Type B pancreatic cell (in vitro differentiated cells): ENCODE data around the gene DLX3. TPM values are rescaled to one million over a fixed set of nuclear protein-coding genes. Genes with fewer than 3 reads are reported as not detected.

Experiments
- DNase-seq: peaks from one replicate; pipeline ENCODE4 v3.0.0; 2021; ENCODE audit warnings: mixed read lengths; ENCODE audit not compliant: unreplicated experiment; ENCODE audit errors: extremely low spot score
- H3K27ac Mint-ChIP-seq: 2 replicates; pipeline ENCODE4 v1.8.0; 2021; ENCODE audit warnings: mild to moderate bottlenecking, mixed read lengths
- H3K27me3 Mint-ChIP-seq: 2 replicates; pipeline ENCODE4 v1.8.0; 2021; ENCODE audit warnings: mixed read lengths
- H3K36me3 Mint-ChIP-seq: 2 replicates; pipeline ENCODE4 v1.8.0; 2021; ENCODE audit warnings: mixed read lengths
- H3K4me1 Mint-ChIP-seq: one replicate; pipeline ENCODE4 v1.8.0; 2021; ENCODE audit warnings: mixed read lengths; ENCODE audit not compliant: unreplicated experiment
- H3K4me3 Mint-ChIP-seq: 2 replicates; pipeline ENCODE4 v1.8.0; 2021; ENCODE audit warnings: mild to moderate bottlenecking, mixed read lengths
- H3K9me3 Mint-ChIP-seq: 2 replicates; pipeline ENCODE4 v1.8.0; 2021; ENCODE audit warnings: mixed read lengths
- total RNA-seq: library from RNA; stranded (reverse); gene quantifications from 2 replicates; pipeline ENCODE4 v1.2.1, GENCODE V29; 2021; ENCODE audit warnings: low replicate concordance
- TF ChIP-seq, protein P1 (sequence below): fragments of 200-600 bp; sonication (generic); conservative IDR thresholded peaks from 2 replicates; pipeline ENCODE4 v1.5.0; 2021; ENCODE audit warnings: antibody characterized with exemption, mild to moderate bottlenecking

Gene DLX3
- total RNA-seq, 1 donor from 2014 or later: 15.9 TPM

DNA sequence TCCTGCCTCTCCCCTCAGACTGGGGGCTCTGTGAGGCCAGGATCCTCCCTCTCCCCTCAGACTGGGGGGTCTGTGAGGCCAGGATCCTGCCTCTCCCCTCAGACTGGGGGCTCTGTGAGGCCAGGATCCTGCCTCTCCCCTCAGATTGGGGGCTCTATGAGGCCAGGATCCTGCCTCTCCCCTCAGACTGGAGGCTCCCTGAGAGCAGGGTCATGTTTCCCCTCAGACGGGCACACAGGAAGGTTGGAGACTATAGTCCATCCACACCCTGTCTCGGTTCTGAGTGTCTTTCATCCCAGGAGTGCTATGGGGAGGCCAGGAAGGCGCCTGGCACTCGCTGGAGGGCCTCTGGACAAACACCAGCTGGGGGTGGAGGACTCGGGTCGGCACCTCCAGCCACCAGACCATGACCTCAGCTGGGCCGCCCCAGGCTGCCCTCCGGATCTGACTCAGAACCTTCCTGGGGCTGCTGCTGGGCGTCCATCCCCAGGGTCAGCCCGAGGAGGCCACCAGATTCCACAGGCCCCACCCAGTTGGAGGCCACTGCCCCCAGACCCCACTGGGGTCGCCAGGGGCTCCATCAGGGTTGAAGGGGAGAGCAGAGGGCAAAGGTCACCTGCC is 48.0 kb downstream of the DLX3 start:
- H3K27ac Mint-ChIP-seq: no peak overlapping the region
- H3K36me3 Mint-ChIP-seq: no peaks in the 10 kb centered on the region
- H3K4me1 Mint-ChIP-seq: peaks cover 7% of the 10 kb centered on the region
- no peaks in the 10 kb centered on the region for H3K9me3 Mint-ChIP-seq
- TF ChIP-seq, protein P1, sequence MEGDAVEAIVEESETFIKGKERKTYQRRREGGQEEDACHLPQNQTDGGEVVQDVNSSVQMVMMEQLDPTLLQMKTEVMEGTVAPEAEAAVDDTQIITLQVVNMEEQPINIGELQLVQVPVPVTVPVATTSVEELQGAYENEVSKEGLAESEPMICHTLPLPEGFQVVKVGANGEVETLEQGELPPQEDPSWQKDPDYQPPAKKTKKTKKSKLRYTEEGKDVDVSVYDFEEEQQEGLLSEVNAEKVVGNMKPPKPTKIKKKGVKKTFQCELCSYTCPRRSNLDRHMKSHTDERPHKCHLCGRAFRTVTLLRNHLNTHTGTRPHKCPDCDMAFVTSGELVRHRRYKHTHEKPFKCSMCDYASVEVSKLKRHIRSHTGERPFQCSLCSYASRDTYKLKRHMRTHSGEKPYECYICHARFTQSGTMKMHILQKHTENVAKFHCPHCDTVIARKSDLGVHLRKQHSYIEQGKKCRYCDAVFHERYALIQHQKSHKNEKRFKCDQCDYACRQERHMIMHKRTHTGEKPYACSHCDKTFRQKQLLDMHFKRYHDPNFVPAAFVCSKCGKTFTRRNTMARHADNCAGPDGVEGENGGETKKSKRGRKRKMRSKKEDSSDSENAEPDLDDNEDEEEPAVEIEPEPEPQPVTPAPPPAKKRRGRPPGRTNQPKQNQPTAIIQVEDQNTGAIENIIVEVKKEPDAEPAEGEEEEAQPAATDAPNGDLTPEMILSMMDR: no peak
- peaks cover 26% of the 10 kb centered on the region for H3K27me3 Mint-ChIP-seq
- DNase-seq: no peak
- H3K4me3 Mint-ChIP-seq: no peak overlapping the region

DNA sequence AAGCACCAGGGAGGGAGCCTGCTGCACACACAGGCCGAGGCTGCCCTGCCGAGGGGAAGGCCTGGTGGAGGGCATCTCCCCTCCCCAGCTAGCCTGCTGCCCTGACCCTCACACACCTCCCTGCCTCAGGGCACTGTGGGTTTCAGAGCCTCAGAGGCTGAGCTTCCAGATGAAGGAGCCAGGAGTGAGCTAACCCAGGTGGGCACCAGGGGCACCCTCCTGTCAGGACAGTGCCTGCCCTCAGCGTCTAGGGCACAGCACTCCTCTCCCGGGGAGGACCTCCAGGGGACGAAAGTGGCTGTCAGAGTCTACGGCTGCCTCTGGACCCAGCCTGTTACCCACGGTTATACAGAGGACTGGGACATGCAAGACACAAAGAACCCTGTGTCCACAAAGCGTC is 48.8 kb downstream of the DLX3 start:
- H3K4me1 Mint-ChIP-seq: peaks cover 7% of the 10 kb centered on the region
- H3K27ac Mint-ChIP-seq: no peak overlapping the region
- H3K9me3 Mint-ChIP-seq: no peaks in the 10 kb centered on the region
- TF ChIP-seq, protein P1: no peak
- no peak for DNase-seq
- peaks cover 29% of the 10 kb centered on the region for H3K27me3 Mint-ChIP-seq
- no peaks in the 10 kb centered on the region for H3K36me3 Mint-ChIP-seq
- no peak overlapping the region for H3K4me3 Mint-ChIP-seq

DNA sequence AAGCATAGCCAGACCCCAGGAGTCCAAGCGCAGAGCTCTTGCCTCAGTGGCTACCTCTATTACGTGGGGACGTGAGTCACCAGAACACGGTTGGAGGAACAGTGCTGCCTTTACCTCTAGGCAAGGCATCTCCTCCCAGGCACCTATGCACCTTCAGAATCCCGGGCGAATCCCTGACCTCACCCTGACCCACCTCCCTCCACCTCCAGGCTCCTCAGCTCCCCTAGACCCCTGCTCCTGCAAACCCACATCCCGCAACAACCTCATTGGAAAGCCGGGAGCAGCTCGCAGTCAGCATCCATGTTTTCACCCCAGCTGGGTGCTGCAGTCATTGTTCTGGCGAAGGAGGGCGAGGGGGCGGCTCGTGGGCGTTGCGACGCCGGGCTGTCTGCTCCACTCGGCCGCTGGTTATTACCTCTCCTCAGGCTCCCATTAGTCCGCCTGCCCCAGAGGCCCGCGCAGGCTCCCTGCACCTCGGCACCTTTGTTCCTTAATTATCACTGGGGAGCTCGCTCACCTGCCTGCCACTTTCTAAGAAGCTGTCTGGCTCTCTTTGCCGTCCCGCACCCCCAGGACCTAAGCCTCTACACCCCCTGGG is 50.7 kb downstream of the DLX3 start:
- H3K4me1 Mint-ChIP-seq: peaks cover 7% of the 10 kb centered on the region
- no peaks in the 10 kb centered on the region for H3K36me3 Mint-ChIP-seq
- no peak overlapping the region for H3K27ac Mint-ChIP-seq
- no peak for DNase-seq
- TF ChIP-seq, protein P1: no peak
- no peaks in the 10 kb centered on the region for H3K9me3 Mint-ChIP-seq
- H3K27me3 Mint-ChIP-seq: peaks cover 24% of the 10 kb centered on the region
- no peak overlapping the region for H3K4me3 Mint-ChIP-seq

DNA sequence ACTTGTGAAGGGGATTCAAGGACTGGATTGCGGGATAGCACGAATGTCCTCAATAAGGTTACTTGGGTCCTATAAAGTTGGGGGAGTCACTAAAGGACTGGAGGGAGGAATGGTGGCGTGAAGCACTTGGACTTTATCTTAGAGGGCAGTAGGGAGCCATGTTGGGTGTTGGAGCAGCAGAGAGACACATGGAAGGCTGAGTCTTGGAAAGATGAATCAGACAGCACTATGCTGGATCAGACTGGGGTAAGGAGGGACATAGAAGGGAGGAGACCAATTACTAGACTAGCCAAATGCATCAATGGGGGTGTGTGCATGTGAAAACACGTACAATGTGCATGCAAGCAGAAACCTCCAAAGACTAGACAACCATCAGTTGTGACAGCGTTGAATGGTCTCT is 52.1 kb downstream of the DLX3 start:
- H3K36me3 Mint-ChIP-seq: no peaks in the 10 kb centered on the region
- no peak overlapping the region for H3K27ac Mint-ChIP-seq
- DNase-seq: no peak
- TF ChIP-seq, protein P1: no peak
- no peaks in the 10 kb centered on the region for H3K9me3 Mint-ChIP-seq
- H3K4me3 Mint-ChIP-seq: no peak overlapping the region
- H3K4me1 Mint-ChIP-seq: peaks cover 7% of the 10 kb centered on the region
- peaks cover 27% of the 10 kb centered on the region for H3K27me3 Mint-ChIP-seq

DNA sequence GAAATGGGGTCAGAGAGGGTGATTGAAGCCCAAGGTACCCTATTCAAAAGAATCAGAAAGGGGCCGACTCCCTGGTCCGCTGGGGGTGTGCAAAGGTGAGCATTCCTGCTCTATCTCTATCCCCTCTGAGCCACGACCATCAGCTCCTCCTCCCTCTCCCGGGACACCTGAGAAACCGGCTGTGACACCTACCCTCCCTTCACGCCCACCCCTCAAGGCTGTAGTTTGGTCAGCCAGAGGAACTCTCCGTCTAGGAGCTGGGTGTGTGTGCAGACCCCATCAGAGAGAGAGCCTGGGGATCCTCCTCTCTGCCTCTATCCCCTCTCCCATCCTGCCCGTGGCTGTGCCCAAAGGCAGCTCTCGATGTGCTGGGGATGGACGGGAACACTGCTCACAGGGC is 53.6 kb downstream of the DLX3 start:
- TF ChIP-seq, protein P1: no peak
- no peak overlapping the region for H3K27ac Mint-ChIP-seq
- H3K27me3 Mint-ChIP-seq: peaks cover 25% of the 10 kb centered on the region
- H3K36me3 Mint-ChIP-seq: no peaks in the 10 kb centered on the region
- no peak for DNase-seq
- H3K9me3 Mint-ChIP-seq: no peaks in the 10 kb centered on the region
- H3K4me3 Mint-ChIP-seq: no peak overlapping the region
- H3K4me1 Mint-ChIP-seq: peaks cover 7% of the 10 kb centered on the region

Other genes with a start within 250 kb of the DLX3 start
- 8.4 and 13.0 TPM in 2 replicates for gene FAM117A, start 231.1 kb downstream of the DLX3 start, total RNA-seq
- 49.0 and 64.0 TPM in 2 replicates for gene KAT7, start 206.5 kb downstream of the DLX3 start, total RNA-seq
- gene TAC4, start 147.2 kb downstream of the DLX3 start, total RNA-seq: not detected in 2 replicates
- gene DLX4, start 26.0 kb downstream of the DLX3 start, total RNA-seq: 3.1 and 10.4 TPM in 2 replicates
- gene ITGA3, start 60.9 kb upstream of the DLX3 start, total RNA-seq: 20.3 and 27.3 TPM in 2 replicates
- gene PDK2, start 100.1 kb upstream of the DLX3 start, total RNA-seq: 29.9 and 44.9 TPM in 2 replicates
- 2.2 and 14.1 TPM in 2 replicates for gene SAMD14, start 134.9 kb upstream of the DLX3 start, total RNA-seq
- gene PPP1R9B, start 155.5 kb upstream of the DLX3 start, total RNA-seq: 45.6 and 51.5 TPM in 2 replicates
- 0.72 TPM in 1 of 2 replicates, not detected in the other for gene SGCA, start 170.8 kb upstream of the DLX3 start, total RNA-seq
- gene COL1A1, start 206.4 kb upstream of the DLX3 start, total RNA-seq: 31.0 and 201 TPM in 2 replicates